Sigmoid colon (tissue), 7 donors: ENCODE measurements around the gene MOGAT2. TPM values are rescaled to one million over a fixed set of nuclear protein-coding genes. Genes with fewer than 3 reads are reported as not detected.

Experiments used
- DNase-seq: peaks from one replicate; pipeline ENCODE4 v3.0.0-alpha.2; 2019
- H3K27ac ChIP-seq, 4 donors: fragments of 200-600 bp; sonication (generic); one replicate each; pipeline ENCODE4 v1.5.1; 2016 to 2019; ENCODE audit warnings: mild to moderate bottlenecking in 1 of 4
- H3K27me3 ChIP-seq, 3 donors: fragments of 200-600 bp; sonication (generic); one replicate each; pipeline ENCODE4 v1.5.1; 2019; ENCODE audit warnings: mild to moderate bottlenecking in 1 of 3
- H3K36me3 ChIP-seq, 4 donors: fragments of 200-600 bp; sonication (generic); one replicate each; pipeline ENCODE4 v1.5.1; 2016 to 2019
- H3K4me1 ChIP-seq, 4 donors: fragments of 200-600 bp; sonication (generic); one replicate each; pipeline ENCODE4 v1.5.1; 2017 to 2019
- H3K4me3 ChIP-seq, 4 donors: fragments of 200-600 bp; sonication (generic); one replicate each; pipeline ENCODE4 v1.5.1; 2017 to 2019; ENCODE audit warnings: mild to moderate bottlenecking in 2 of 4, moderate library complexity in 1 of 4
- H3K9me3 ChIP-seq, 4 donors: fragments of 200-600 bp in 3 of 4; sonication (generic) in 3 of 4; one replicate each; pipeline versions ENCODE4 v1.5.1 to v1.6.1; 2013 to 2019
- EP300 ChIP-seq, 4 donors: sonication (generic); formaldehyde crosslinking; IDR thresholded peaks; one replicate each; pipeline ENCODE4 v1.6.1; 2017; ENCODE audit warnings: antibody characterized with exemption in 4 of 4
- POLR2A ChIP-seq, 2 donors: fragments of 450-650 bp; IDR thresholded peaks; one replicate each; pipeline ENCODE4 v1.6.1; 2016; ENCODE audit warnings: antibody characterized with exemption in 2 of 2, mild to moderate bottlenecking in 2 of 2, moderate library complexity in 2 of 2
- POLR2AphosphoS5 ChIP-seq, 4 donors: sonication (generic); formaldehyde crosslinking; IDR thresholded peaks; one replicate each; pipeline ENCODE4 v1.6.1; 2017; ENCODE audit warnings: antibody characterized with exemption in 4 of 4
- WGBS, 2 donors: extraction: QIAGEN DNeasy Blood & Tissue Kit; methylation state at CpG; one replicate each; pipeline ENCODE4 v1.1.7; 2013; 5-methylcytosine and 5-hydroxymethylcytosine counted together
- intact Hi-C: fragments of 100-400 bp; cut with DNase I; formaldehyde crosslinking; loops from one replicate; pipeline ENCODE4 v1.15.1; 2023
- polyA plus RNA-seq, 3 donors: library from polyadenylated mRNA; stranded (reverse); fragments of 200-250 nt; gene quantifications; one replicate each; pipeline ENCODE4 v1.2.3, GENCODE V29; 2013
- total RNA-seq, 4 donors: library from RNA; depleted of rRNA; stranded (reverse); fragments of >200 nt; gene quantifications; one replicate each; pipeline ENCODE4 v1.1.0, GENCODE V29; 2016
- TF ChIP-seq, protein P1 (sequence below), 4 experiments: fragments of 450-650 bp in 3 of 4; fragments of 200-600 bp in 1 of 4; IDR thresholded peaks; one replicate each; pipeline ENCODE4 v1.5.1; 2016 to 2019; ENCODE audit warnings: antibody characterized with exemption in 4 of 4, mild to moderate bottlenecking in 3 of 4, moderate library complexity in 2 of 4
- donor health status: healthy with polysubstance abuse.
- donor health status: Bipolar disorder and iron deficiency.
- donor health status: healthy.

Gene MOGAT2
- total and polyA plus RNA-seq, 7 donors = 0.36 to 98.5 (median 27.3) TPM; not detected in 3

DNA sequence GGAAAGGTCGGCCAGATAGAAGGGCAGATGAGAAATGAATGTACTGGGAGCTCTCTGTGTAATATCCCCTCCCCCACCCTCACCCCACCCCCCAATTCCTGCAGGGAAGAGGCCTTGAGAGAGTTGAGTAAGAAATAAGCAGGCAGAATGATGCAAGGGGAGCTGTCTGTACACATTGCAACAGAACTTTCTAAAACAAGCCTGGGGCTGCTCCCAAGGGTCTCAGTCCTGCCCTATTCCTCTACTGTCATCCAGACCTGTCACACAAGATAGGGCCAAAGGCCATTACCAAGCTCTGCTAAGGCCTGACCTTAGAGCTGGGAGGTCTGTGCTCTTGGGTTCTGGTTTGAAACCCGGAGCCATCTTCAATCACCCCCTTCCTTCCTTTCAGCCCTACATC, 45.2 kb downstream of the MOGAT2 start:
- no peak for DNase-seq
- no peaks in the 10 kb centered on the region for H3K36me3 ChIP-seq
- H3K27me3 ChIP-seq = peaks cover 0 to 3% (median 0%) of the 10 kb centered on the region in 3 donors
- 86 to 90% methylated on average over 2 of the region's 2 CpGs for WGBS, 2 donors
- intact Hi-C loops = no loop called here
- no peaks in the 10 kb centered on the region for H3K9me3 ChIP-seq
- H3K27ac ChIP-seq = no peak overlapping the region
- H3K4me3 ChIP-seq = no peak overlapping the region
- H3K4me1 ChIP-seq = peaks cover 0 to 5% (median 3%) of the 10 kb centered on the region in 4 donors
- TF ChIP-seq, protein P1, sequence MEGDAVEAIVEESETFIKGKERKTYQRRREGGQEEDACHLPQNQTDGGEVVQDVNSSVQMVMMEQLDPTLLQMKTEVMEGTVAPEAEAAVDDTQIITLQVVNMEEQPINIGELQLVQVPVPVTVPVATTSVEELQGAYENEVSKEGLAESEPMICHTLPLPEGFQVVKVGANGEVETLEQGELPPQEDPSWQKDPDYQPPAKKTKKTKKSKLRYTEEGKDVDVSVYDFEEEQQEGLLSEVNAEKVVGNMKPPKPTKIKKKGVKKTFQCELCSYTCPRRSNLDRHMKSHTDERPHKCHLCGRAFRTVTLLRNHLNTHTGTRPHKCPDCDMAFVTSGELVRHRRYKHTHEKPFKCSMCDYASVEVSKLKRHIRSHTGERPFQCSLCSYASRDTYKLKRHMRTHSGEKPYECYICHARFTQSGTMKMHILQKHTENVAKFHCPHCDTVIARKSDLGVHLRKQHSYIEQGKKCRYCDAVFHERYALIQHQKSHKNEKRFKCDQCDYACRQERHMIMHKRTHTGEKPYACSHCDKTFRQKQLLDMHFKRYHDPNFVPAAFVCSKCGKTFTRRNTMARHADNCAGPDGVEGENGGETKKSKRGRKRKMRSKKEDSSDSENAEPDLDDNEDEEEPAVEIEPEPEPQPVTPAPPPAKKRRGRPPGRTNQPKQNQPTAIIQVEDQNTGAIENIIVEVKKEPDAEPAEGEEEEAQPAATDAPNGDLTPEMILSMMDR (IDR thresholded peaks at IDR 0.05) = no peak
- TF ChIP-seq POLR2A (IDR thresholded peaks at IDR 0.05) = no peak
- no peak for TF ChIP-seq POLR2AphosphoS5 (IDR thresholded peaks at IDR 0.05)
- no peak for TF ChIP-seq EP300 (IDR thresholded peaks at IDR 0.05)

DNA sequence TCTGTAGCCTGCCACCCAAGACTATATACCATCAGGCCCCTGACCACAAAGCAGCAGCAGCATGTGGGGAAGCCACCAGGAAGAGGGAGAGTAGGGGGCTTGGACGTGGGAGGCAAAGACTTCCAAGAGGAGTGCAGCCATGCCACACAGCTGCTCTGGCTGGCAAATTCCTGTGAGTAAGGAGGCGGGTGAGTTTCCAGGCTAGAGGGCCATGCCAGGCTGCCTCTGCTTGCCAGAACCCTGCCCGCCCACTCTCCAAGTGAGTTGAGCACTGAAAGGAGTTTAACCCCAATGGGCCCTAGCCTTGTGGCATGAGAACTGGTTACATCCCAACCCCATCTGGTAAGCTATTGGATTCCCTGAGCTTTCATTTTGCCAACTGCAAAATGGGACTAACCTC, 46.2 kb downstream of the MOGAT2 start:
- DNase-seq = no peak
- TF ChIP-seq POLR2AphosphoS5 (IDR thresholded peaks at IDR 0.05) (no peak), EP300 (IDR thresholded peaks at IDR 0.05) (no peak), POLR2A (IDR thresholded peaks at IDR 0.05) (no peak)
- TF ChIP-seq, protein P1 (IDR thresholded peaks at IDR 0.05) = no peak
- peaks cover 0 to 3% (median 0%) of the 10 kb centered on the region in 3 donors for H3K27me3 ChIP-seq
- H3K27ac ChIP-seq = no peak overlapping the region
- WGBS, 2 donors = 85 to 87% methylated on average over 3 of the region's 3 CpGs
- H3K9me3 ChIP-seq = no peaks in the 10 kb centered on the region
- intact Hi-C loops = no loop called here
- no peaks in the 10 kb centered on the region for H3K36me3 ChIP-seq
- no peak overlapping the region for H3K4me3 ChIP-seq
- peaks cover 0 to 15% (median 13%) of the 10 kb centered on the region in 4 donors for H3K4me1 ChIP-seq

DNA sequence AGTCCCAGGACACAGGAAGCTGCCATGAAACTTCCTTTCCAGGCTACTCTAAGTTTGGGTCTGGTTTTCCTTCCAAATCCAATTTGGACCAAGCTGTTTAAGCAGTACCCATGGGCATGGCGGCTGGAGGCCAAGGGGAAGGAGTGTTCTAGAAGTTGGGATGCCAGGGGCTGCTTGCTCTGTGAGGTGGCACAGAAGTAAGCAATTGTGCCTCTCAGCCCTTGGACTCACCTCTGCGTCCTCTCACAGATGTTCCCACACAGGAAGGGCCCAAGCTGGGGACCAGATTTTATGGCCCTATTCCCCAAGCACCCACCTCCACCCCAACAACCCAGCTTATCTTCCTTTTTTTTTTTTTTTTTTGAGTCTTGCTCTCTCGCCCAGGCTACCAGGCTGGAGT, 47.5 kb downstream of the MOGAT2 start:
- 94 to 95% methylated on average over 3 of the region's 3 CpGs for WGBS, 2 donors
- no peak overlapping the region for H3K4me3 ChIP-seq
- no peak for DNase-seq
- peaks cover 0 to 20% (median 19%) of the 10 kb centered on the region in 4 donors for H3K4me1 ChIP-seq
- no peaks in the 10 kb centered on the region for H3K36me3 ChIP-seq
- no peaks in the 10 kb centered on the region for H3K9me3 ChIP-seq
- H3K27me3 ChIP-seq = peaks cover 0 to 3% (median 0%) of the 10 kb centered on the region in 3 donors
- intact Hi-C loops = loop anchor here (5.0 kb wide), 2 partner anchors 53 to 218 kb away; no protein-coding TSS in a partner anchor
- TF ChIP-seq, protein P1 (IDR thresholded peaks at IDR 0.05) = no peak
- TF ChIP-seq POLR2AphosphoS5 (IDR thresholded peaks at IDR 0.05) (no peak), EP300 (IDR thresholded peaks at IDR 0.05) (no peak), POLR2A (IDR thresholded peaks at IDR 0.05) (no peak)
- no peak overlapping the region for H3K27ac ChIP-seq

DNA sequence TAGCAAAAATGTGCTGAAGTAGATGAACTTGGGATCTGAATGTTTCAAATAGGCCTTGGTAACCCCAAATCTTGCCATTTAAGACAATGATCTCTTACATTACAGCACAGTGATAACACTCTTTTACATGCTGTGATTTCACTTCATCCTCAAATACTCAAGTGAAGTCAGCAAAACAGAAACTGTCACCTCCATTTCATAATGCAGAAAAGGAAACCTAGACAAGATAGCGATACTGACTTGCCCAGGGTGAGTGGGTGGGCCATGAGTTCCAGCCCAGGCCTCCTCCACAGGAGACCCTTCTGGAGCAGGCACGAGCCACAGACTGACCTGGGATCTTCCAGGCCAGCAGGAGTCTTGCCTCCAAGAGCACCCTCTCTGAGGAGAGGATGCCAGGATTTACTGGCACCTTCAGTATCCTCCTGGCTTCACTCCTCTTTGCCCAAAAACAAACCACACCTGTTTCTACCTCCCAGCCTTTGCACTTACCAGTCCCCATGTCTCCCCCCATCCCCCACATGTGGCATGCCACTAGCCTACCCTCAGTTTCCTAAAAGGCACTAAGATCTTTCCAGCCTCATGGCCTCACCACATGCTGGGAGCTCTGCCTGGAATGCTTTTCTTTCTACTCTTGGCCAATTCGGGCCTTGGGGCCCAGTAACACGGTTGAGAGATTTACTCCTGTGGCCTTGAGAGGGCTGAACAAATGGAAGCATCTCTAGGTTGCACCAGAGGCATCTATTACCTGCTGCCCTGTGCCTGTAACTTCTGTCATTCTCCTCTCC, 49.0 kb downstream of the MOGAT2 start:
- Histone ChIP-seq H3K4me3 (no peak overlapping the region), H3K9me3 (no peaks in the 10 kb centered on the region), H3K4me1 (peaks cover 0 to 20% (median 19%) of the 10 kb centered on the region in 4 donors), H3K36me3 (no peaks in the 10 kb centered on the region), H3K27ac (no peak overlapping the region), H3K27me3 (peaks cover 0 to 3% (median 0%) of the 10 kb centered on the region in 3 donors)
- peak; percentile 30 for DNase-seq
- 85% methylated on average over 4 of the region's 4 CpGs for WGBS, 2 donors
- intact Hi-C loops = loop anchor here (5.0 kb wide), 2 partner anchors 54 to 219 kb away; no protein-coding TSS in a partner anchor
- TF ChIP-seq POLR2A (IDR thresholded peaks at IDR 0.05) = no peak
- no peak for TF ChIP-seq EP300 (IDR thresholded peaks at IDR 0.05)
- TF ChIP-seq, protein P1 (IDR thresholded peaks at IDR 0.05) = no peak
- TF ChIP-seq POLR2AphosphoS5 (IDR thresholded peaks at IDR 0.05) = no peak
